GM19099 (cell line): ENCODE measurements around the gene TMEM121B.

ENCODE experiments used
- POLR2A ChIP-seq: IDR thresholded peaks from 3 replicates; pipeline ENCODE4 v1.6.1; 2011; ENCODE audit warnings: low read depth; ENCODE audit not compliant: insufficient read length; ENCODE audit errors: extremely low read depth

The TMEM121B gene

DNA sequence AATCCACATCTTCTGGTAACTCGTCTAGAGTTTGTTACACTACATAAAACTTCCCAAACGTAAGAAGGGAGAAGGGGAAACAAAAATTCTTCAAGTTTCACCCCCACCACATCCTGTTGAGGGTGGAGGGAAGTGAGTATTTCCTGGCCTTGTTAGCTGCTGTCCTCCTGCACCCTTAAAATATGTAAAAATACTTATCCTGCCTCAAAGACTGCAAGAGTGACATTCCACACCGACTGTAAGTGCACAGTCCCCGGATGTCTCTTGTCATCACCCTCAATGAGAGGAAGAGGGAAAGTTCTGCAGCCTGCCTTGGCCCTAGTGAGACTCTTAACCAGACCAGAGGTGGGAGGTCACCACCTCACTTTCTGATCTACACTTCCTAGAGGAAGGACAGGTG, 3.3 kb downstream of the TMEM121B start:
- TF ChIP-seq POLR2A, result no peak

DNA sequence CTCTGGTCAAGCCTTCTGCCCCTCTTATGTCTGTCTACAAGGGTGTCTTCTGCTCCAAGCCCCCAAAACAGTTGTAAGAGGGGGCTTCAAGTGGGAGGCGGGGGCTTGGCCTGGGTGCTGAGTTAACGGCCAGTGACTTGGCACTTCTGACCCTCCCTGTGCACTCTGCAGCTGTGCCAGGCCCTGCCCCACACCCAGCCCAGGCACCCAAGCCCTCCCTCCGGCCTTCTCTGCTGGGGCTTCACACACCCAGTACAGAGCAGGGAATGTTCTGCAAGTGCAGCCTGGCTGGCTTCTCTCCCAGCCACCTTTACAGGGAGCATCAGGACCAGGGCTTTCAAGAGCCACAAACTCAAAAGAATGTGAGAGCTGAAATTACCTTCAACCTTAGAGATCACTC, 3.8 kb downstream of the TMEM121B start:
- TF ChIP-seq POLR2A, result no peak

DNA sequence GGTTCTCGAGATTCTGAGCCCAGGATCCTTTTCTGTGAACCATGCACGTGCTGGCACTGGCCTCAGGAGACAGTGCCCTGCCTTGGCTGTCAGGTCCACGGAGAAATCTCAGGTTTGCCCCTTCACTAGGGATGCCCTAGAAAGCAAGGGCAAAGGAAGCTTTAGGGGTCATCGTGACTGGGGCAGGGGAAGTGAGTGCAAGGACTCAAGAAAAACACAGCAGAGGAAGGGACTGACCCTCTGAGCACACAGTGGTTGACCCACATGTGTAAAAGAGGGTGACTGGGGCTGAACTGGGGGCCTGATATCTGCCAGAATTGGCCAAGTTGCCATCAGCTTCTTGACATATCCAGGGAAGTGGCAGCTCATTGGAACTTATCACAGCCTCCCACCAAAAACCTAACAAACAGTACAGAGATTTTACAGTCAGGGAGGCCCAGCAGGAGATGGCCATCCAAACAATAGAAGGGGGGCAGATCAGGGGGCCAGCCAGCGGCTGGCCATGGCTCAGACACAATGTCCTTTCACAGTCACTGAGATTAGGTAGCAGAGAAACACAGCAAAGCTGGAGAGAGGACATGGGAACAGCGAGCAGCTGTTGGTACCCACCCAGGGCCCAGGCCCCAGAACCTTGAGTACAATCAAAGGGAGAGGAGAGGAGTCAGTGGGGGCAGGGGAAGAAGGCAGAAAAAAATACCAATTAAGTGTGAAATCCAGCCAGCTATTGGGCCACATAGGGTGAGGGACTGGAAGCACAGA, 4.4 kb downstream of the TMEM121B start:
- TF ChIP-seq POLR2A, result no peak

DNA sequence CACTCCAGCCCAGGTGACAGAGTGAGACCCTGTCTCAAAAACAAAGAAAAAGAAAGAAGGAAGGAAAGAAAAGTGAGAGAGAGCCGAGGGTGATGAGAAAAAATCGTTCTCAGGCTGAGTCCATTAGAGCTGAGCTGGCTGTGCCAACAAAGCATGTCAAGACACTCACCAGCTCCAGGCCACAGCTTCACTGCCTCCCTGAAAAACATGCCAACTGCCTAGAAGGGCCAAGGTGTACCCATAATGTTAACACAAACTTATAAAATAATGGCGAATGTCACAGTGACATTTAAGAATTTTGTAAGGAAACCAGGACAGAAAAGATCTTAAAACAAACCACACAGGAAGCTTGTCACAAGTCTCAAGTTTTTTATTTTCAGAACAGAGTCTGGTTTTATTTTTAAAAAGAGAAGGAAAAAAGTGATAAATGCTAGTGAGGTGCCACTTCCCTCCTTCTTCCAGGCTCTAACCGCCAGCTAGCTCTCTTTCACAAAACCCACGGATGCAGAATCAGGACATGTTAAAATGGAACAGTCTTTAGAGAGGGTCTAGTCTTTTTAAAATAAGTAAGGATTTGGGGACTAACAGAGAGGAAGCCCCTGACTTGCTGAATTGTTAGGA, 5.1 kb downstream of the TMEM121B start:
- TF ChIP-seq POLR2A, result no peak

DNA sequence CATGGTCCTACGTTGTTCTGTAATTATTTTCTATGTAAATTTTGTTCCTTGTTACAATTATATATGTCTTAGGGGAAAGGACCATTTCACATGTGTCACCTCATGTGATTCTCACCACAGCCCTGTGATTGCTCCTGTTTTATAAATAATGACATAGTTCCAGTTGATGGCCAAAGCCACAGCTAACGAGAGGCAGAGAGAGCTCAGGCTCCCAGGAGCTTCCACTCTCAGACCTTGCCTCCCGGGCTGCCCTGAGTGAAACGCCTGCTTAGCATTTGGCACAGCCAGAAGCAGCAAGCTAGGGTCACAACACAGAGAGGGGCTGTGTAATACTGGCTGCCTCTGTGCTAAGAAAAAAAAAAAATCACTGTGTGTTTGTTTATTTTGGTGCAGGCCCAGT, 5.9 kb downstream of the TMEM121B start:
- no peak for TF ChIP-seq POLR2A

DNA sequence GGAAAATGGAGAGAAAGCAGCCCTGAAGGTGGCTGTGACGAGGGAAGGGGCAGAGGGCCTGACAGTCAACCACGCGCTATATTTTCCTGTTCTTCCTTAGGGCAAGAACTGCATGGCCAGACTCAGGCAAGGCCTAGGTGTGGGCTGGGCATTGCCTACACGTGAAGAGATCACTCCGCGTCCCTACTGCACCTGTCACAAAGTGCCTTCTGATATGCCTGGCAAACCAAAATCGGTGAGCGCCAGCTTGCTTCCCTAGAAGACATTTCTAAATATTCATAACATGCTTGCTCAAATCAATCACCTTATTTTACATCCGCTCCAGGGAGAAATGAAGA, 6.3 kb downstream of the TMEM121B start:
- no peak for TF ChIP-seq POLR2A

DNA sequence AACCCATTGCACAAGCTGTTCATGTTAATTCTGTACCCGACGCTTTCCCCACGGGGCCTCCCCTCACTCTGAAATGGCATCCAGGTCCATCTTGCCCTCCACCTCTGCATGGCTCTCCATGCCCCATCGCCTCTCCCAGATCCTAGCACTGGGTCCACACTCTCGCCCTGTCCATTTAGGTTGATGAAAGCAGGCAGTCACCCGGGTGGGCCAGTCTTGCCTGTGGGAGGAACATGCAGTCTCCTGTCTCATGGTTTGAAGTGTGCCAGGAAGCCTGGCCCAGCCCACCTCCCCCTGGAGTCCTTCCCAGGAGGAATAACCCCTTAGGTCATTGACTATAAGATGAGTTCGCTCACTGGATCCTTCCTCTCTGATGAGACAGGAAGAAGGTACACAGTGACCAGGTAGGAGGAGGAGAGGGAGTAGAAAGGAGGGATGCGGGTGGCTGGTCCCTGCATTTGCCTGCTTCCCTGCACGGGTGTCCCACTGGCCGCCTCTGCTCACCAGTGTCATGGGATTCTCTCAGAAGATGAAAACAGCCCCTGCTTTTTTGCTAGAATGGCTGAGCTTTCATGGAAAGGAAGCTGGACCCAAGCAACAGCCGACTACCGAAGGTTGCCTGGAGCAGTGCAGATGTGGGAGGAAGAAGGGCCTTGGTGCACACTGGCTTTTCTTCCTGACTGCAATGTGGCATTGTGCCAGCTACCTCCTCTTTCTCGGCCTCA, 6.8 kb downstream of the TMEM121B start:
- TF ChIP-seq POLR2A, result no peak

DNA sequence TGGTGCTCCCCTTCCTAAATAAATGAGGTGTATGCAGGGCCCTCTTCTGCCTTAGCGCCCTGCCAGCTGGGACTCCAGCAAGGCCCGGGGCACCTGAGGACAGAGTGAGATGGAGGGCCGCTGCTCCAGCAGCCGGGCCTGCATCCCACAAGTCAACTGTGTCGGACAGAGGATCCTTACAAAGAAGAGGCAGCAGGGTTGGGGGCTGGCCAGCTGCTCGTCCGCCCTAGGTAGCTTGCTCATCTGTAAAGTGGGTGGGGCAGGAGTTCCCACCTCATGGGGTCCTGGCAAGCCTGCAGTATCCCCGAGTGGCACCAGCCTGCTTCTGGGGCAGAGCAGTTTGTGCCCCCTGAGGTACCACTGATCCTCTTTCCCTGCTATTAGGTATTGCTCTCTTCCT, 7.6 kb downstream of the TMEM121B start:
- no peak for TF ChIP-seq POLR2A

DNA sequence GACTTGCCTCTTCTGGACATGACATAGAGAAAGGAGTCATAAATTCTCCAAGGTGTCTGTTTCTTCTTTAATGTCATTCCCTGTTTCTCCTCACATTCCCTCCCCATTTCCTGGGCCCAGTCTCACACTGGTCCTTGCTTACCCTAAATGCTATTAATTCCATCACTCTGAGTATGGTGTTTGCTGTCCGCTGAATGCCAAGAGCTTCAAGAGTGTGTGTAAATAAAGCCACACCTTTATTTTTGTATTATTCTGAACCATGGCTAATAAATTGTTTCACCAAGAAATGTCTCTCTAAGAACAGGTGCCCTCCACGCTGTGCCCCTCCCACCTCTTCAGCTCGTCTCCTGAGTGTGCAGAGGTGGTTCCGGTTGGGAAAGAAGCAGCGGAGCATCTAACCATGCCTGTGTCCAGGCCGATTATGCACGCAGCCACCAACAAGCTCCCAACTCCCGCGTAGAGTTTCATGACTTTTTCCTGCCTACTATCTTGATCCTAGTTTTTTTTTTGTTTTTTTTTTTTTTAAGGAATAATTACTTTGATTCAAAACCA, 8.6 kb downstream of the TMEM121B start:
- TF ChIP-seq POLR2A, result no peak

DNA sequence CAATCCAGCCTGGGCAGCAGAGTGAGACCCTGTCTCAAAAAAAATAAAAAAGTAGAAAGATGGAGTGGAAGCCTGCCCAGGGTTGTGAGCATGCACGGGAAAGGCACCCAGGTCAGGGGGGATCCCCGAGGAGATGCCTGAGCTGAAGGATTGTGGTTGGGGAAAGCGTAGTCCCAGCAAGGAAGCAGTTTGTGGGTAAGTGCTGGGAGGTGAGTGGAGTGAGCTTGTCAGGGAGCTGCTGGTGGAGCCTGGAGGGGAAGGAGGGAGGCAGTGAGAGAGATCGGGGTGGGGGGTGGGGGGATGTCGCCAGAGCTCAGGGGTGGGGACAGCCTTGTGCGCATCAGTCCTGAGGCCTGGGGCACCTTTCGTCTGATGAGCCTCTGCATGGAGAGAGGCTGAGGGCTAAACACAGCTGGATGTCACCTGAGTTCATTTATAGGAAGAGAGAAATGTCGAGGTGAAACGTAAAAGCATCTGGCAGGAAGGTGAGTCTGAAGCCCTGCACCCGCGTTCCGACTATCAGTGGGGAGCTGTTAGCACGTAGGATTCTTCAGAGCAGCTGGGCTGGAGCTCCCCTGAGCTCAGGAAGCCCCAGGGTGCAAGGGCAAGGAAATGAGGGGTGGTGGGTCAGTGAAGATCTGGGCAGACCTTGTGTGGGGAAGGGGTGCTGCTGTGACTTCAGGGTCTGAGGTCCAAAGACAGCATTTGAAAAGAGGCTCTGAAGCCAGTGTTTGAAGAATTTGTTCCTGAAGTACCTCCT, 10.2 kb downstream of the TMEM121B start:
- TF ChIP-seq POLR2A, result no peak

DNA sequence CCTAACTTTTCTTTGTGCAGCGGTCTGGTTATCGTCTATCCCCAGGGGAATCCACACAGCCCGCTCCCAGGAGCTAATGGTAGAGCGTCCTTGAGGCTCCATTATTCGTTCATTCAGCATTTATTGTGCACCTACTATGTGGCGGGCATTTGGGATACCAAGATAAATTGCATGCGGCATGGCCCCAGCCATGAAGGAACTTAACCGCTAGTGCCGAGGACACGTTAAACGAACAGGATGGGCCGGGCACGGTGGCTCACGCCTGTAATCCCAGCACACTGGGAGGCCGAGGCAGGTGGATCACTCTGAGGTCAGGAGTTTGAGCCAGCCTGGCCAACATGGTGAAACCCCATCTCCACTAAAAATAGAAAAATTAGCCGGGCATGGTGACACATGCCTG, 11.2 kb downstream of the TMEM121B start:
- TF ChIP-seq POLR2A, result no peak

DNA sequence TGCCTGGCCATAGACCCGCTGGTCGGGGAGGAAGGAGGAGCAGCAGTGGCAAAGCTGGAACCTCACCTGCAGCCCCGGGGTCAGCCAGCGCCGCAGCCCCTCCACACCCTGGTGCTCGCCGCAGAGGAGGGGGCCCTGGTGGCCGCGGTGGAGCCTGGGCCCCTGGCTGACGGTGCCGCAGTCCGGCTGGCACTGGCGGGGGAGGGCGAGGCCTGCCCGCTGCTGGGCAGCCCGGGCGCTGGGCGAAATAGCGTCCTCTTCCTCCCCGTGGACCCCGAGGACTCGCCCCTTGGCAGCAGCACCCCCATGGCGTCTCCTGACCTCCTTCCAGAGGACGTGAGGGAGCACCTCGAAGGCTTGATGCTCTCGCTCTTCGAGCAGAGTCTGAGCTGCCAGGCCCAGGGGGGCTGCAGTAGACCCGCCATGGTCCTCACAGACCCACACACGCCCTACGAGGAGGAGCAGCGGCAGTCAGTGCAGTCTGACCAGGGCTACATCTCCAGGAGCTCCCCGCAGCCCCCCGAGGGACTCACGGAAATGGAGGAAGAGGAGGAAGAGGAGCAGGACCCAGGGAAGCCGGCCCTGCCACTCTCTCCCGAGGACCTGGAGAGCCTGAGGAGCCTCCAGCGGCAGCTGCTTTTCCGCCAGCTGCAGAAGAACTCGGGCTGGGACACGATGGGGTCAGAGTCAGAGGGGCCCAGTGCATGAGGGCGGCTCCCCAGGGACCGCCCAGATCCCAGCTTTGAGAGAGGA, 11.9 kb downstream of the TMEM121B start:
- TF ChIP-seq POLR2A, result no peak

DNA sequence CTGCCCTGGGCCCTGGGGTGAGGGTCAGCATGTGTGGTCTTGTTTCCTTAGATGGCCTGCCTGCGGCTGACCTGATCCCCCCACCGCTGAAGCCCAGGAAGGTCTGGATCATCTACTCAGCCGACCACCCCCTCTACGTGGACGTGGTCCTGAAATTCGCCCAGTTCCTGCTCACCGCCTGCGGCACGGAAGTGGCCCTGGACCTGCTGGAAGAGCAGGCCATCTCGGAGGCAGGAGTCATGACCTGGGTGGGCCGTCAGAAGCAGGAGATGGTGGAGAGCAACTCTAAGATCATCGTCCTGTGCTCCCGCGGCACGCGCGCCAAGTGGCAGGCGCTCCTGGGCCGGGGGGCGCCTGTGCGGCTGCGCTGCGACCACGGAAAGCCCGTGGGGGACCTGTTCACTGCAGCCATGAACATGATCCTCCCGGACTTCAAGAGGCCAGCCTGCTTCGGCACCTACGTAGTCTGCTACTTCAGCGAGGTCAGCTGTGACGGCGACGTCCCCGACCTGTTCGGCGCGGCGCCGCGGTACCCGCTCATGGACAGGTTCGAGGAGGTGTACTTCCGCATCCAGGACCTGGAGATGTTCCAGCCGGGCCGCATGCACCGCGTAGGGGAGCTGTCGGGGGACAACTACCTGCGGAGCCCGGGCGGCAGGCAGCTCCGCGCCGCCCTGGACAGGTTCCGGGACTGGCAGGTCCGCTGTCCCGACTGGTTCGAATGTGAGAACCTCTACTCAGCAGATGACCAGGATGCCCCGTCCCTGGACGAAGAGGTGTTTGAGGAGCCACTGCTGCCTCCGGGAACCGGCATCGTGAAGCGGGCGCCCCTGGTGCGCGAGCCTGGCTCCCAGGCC, 12.7 kb downstream of the TMEM121B start:
- no peak for TF ChIP-seq POLR2A

DNA sequence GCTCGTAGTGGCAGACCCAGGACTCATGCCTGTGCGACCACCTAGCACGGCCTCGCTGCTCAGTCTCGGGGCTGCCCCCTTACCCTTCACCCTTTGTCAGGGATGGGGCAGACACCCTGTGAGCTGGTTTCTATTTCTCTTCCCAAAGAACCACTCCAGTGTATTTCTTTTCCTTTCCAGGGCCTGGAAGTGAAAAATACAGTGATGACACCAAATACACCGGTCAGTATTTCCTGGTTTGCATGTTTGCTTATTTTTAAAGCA, 13.7 kb downstream of the TMEM121B start:
- no peak for TF ChIP-seq POLR2A
